GM12891 (cell line): Measurements from ENCODE around the gene CDCP1.

Source experiments
- POLR2AphosphoS5 ChIP-seq: IDR thresholded peaks from 2 replicates; pipeline ENCODE4 v1.6.1; 2011; ENCODE audit warnings: low read depth, low read length, control low read depth
- TAF1 ChIP-seq: IDR thresholded peaks from 2 replicates; pipeline ENCODE4 v1.6.1; 2011; ENCODE audit warnings: low read depth, low read length, control low read depth

DNA sequence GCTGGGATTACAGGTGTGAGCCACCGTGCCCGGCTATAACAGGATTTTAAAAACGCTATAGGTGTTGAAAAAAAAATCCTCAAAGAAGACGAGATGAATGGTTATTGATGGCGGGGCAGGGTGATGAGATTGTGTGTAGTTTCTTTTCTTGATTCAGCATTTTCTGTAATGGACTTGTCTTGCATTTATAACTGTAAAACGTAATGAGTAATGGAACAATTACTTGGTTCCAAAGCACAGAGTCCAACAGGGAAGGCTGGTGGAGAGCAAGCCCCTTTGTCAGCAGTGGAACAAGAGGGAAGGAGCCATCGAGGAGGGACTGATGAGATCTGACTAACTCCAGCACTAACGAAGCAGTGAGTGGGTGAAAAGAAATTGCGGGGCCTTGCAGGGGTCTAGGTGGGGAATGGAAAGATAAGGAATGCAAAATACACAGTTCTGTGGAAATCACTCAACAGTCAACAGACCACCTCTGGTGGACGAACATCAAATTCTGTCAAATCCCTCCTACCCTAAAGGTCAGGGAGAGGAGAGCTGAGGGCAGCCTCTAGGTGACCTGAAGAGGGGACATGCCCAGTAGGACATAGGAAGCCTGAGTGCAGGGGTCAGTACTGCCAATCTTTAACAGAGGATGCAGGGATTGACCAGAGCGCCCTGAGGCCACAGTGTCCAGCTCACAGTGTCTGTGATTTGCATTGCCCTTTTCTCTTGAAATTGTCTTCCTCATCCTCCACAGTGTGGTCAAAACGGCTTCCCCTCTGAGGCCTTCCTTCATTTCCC is 23.1 kb upstream of the CDCP1 start:
- TF ChIP-seq POLR2AphosphoS5 (no peak), TAF1 (no peak)
